ENCODE results near the gene DGKH. TPM values are rescaled to one million over a fixed set of nuclear protein-coding genes. Genes with fewer than 3 reads are reported as not detected.

The DGKH gene
- total RNA-seq, 1 experiment from 2014 or later, result 9.3 TPM

DNA sequence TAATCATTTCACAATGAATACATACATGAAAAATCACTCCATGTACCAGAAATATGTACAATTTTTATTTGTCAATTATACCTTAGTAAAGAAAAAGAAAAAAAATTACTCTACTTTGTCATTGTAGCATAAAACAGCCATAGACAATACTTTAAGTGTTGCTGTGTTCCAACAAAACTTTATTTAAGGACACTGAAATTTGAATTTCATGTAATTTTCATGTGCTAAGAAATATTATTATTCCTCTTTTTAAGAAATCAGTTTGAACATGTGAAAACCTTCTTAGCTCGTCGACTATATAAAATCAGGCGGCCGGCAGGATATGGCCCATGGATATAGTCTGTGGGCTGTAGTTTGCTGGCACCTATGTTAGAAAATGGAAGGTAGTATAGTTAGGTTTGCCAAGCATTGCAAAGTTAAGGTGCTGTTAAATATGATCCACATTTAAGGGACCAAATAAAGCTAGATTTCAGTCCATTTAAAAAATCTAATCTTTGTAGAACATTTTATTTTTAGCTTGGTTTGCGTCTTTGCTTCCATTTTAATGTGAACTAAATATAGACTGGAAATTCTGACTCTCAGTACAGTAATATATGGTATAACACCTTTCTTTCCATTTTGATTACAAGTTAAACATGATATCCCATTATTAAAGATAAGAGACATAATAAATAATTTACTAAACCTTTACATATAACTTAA is 6.5 kb downstream of the DGKH start:
- CTCF ChIA-PET, result no interaction called here
- Histone ChIP-seq H3K4me3 (no peak overlapping the region), H3K27ac (no peak overlapping the region), H3K9me3 (ENCODE audit: insufficient read depth, low read depth) (no peaks in the 10 kb centered on the region), H3K4me1 (replicated peaks; ENCODE audit: insufficient read depth) (no peaks in the 10 kb centered on the region), H3K36me3 (ENCODE audit: low read depth) (no peaks in the 10 kb centered on the region), H3K9me2 (ENCODE audit: insufficient read depth) (no peaks in the 10 kb centered on the region), H3K27me3 (ENCODE audit: insufficient read depth, low read depth) (no peaks in the 10 kb centered on the region), H4K20me1 (ENCODE audit: insufficient read depth) (no peaks in the 10 kb centered on the region), H3K4me2 (no peak overlapping the region), H3K79me2 (ENCODE audit: low read depth) (no peaks in the 10 kb centered on the region), H3F3A (ENCODE audit: insufficient read depth, low read depth) (no peaks in the 10 kb centered on the region), H2AFZ (no peak overlapping the region)
- DNase-seq, result no peak
- intact Hi-C loops (cut with micrococcal nuclease; ENCODE audit: unreplicated experiment), result no loop called here
- BruUV-seq (replicated peaks), result no TSS peak
- no peak for TF ChIP-seq EZH2 (IDR thresholded peaks at IDR 0.05; ENCODE audit: low read depth)
- TF ChIP-seq, protein P1, sequence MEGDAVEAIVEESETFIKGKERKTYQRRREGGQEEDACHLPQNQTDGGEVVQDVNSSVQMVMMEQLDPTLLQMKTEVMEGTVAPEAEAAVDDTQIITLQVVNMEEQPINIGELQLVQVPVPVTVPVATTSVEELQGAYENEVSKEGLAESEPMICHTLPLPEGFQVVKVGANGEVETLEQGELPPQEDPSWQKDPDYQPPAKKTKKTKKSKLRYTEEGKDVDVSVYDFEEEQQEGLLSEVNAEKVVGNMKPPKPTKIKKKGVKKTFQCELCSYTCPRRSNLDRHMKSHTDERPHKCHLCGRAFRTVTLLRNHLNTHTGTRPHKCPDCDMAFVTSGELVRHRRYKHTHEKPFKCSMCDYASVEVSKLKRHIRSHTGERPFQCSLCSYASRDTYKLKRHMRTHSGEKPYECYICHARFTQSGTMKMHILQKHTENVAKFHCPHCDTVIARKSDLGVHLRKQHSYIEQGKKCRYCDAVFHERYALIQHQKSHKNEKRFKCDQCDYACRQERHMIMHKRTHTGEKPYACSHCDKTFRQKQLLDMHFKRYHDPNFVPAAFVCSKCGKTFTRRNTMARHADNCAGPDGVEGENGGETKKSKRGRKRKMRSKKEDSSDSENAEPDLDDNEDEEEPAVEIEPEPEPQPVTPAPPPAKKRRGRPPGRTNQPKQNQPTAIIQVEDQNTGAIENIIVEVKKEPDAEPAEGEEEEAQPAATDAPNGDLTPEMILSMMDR (conservative IDR thresholded peaks at IDR 0.05), result no peak
- POLR2A ChIA-PET (ENCODE audit: unreplicated experiment), result no interaction called here

DNA sequence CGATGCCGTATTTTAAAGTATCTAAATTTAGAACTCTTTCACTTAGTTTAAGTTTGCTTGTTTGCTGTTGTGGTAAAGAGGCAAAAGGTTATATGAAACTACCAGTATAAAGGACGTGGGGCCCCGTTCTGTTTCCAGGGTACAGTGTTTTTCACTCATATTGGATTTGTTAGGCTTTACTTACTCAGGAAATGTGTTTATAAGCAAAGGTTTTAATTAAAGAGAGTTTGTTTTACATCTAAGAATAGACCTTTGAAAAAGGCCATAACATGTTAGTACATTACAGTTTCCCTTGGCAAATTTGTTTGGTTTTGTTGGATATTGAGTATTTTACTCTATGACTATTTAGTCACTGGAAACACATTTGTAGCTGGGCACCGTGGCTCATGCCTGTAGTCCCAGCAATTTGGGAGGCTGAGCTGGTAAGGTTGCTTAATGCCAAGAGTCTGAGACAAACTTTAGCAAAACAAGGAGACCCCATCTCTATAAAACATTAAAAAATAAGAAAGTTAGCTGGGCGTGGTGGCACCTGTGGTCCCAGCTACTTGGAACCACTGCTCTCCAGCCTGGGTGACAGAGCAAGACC is 7.1 kb downstream of the DGKH start:
- no peaks in the 10 kb centered on the region for H3K36me3 ChIP-seq (ENCODE audit: low read depth)
- H2AFZ ChIP-seq, result no peak overlapping the region
- H3K9me3 ChIP-seq (ENCODE audit: insufficient read depth, low read depth), result no peaks in the 10 kb centered on the region
- no peaks in the 10 kb centered on the region for H3K79me2 ChIP-seq (ENCODE audit: low read depth)
- DNase-seq, result no peak
- TF ChIP-seq, protein P1 (conservative IDR thresholded peaks at IDR 0.05), result no peak
- no peak for TF ChIP-seq EZH2 (IDR thresholded peaks at IDR 0.05; ENCODE audit: low read depth)
- CTCF ChIA-PET, result no interaction called here
- H3K27ac ChIP-seq, result no peak overlapping the region
- H3K4me3 ChIP-seq, result no peak overlapping the region
- H3K4me1 ChIP-seq (replicated peaks; ENCODE audit: insufficient read depth), result no peaks in the 10 kb centered on the region
- no peaks in the 10 kb centered on the region for H3F3A ChIP-seq (ENCODE audit: insufficient read depth, low read depth)
- POLR2A ChIA-PET (ENCODE audit: unreplicated experiment), result no interaction called here
- intact Hi-C loops (cut with micrococcal nuclease; ENCODE audit: unreplicated experiment), result no loop called here
- no peaks in the 10 kb centered on the region for H3K27me3 ChIP-seq (ENCODE audit: insufficient read depth, low read depth)
- no peak overlapping the region for H3K4me2 ChIP-seq
- no peaks in the 10 kb centered on the region for H3K9me2 ChIP-seq (ENCODE audit: insufficient read depth)
- no TSS peak for BruUV-seq (replicated peaks)
- H4K20me1 ChIP-seq (ENCODE audit: insufficient read depth), result no peaks in the 10 kb centered on the region

DNA sequence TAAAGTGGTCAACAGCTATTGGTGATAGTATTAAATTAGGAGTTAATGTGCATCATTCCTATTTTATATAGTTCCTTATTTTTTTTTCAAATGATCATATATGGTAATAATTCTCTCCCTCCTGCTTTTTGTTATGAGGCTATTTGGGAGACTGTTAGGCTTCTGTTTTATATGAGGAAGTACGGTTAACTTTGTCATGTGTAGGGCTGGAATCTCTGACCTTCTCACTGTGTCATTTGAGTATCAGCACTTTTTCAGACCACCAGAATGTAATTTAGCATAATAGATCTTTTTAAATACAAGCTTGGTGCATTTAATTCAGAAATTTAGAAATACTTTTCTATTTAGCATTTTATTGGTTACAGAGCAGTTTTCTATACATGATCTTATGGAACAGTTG is 7.7 kb downstream of the DGKH start:
- H3K9me2 ChIP-seq (ENCODE audit: insufficient read depth), result no peaks in the 10 kb centered on the region
- H3F3A ChIP-seq (ENCODE audit: insufficient read depth, low read depth), result no peaks in the 10 kb centered on the region
- H3K4me3 ChIP-seq, result no peak overlapping the region
- H4K20me1 ChIP-seq (ENCODE audit: insufficient read depth), result no peaks in the 10 kb centered on the region
- H3K27ac ChIP-seq, result no peak overlapping the region
- no peak for TF ChIP-seq EZH2 (IDR thresholded peaks at IDR 0.05; ENCODE audit: low read depth)
- TF ChIP-seq, protein P1 (conservative IDR thresholded peaks at IDR 0.05), result no peak
- DNase-seq, result no peak
- intact Hi-C loops (cut with micrococcal nuclease; ENCODE audit: unreplicated experiment), result no loop called here
- BruUV-seq (replicated peaks), result no TSS peak
- H2AFZ ChIP-seq, result no peak overlapping the region
- no peaks in the 10 kb centered on the region for H3K27me3 ChIP-seq (ENCODE audit: insufficient read depth, low read depth)
- CTCF ChIA-PET, result no interaction called here
- no peak overlapping the region for H3K4me2 ChIP-seq
- POLR2A ChIA-PET (ENCODE audit: unreplicated experiment), result interaction anchor here (0.6 kb wide), 1 partner anchor 1160 kb away, joined by 8 read pairs; no protein-coding TSS in a partner anchor
- H3K4me1 ChIP-seq (replicated peaks; ENCODE audit: insufficient read depth), result no peaks in the 10 kb centered on the region
- H3K9me3 ChIP-seq (ENCODE audit: insufficient read depth, low read depth), result no peaks in the 10 kb centered on the region
- H3K36me3 ChIP-seq (ENCODE audit: low read depth), result no peaks in the 10 kb centered on the region
- H3K79me2 ChIP-seq (ENCODE audit: low read depth), result no peaks in the 10 kb centered on the region

Measured in PC-9 (cell line).